ENCODE data around the gene ZWINT. TPM values are rescaled to one million over a fixed set of nuclear protein-coding genes. Genes with fewer than 3 reads are reported as not detected.
A peak's percentile ranks its signal among the peaks of the same experiment; 100 is the strongest.

The ZWINT gene
- 138 TPM in 2 replicates for total RNA-seq (2014; rRNA removed; shearing (Covaris generic))

- DNase-seq (ENCODE audit: low spot score) = peak; percentile 96
Observed at GRCh38 chr10:56360967-56361612, at the start of gene ZWINT. ZWINT (minus strand) TSS chr10:56361259; CDS start chr10:56361236, 23 bp downstream.

- no peak for DNase-seq (ENCODE audit: low spot score)
Observed at GRCh38 chr10:56383806-56384205, 22.7 kb upstream of the ZWINT start.

- DNase-seq (ENCODE audit: low spot score) = peak; percentile 11
Observed at GRCh38 chr10:56370217-56371113, 9.4 kb upstream of the ZWINT start.

- DNase-seq (ENCODE audit: low spot score) = peak; percentile 4
Observed at GRCh38 chr10:56360583-56360966, 484 bp downstream of the ZWINT start.

- DNase-seq (ENCODE audit: low spot score) = no peak
Observed at GRCh38 chr10:56359837-56360236, 1.2 kb downstream of the ZWINT start.

- DNase-seq (ENCODE audit: low spot score) = no peak
Observed at GRCh38 chr10:56357018-56357417, 4.0 kb downstream of the ZWINT start.

- DNase-seq (ENCODE audit: low spot score) = no peak
Observed at GRCh38 chr10:56351909-56352630, 9.0 kb downstream of the ZWINT start.

- DNase-seq (ENCODE audit: low spot score) = no peak
Observed at GRCh38 chr10:56349611-56350010, 11.4 kb downstream of the ZWINT start.

GRCh38 chr10:56348101-56348500 is 13.0 kb downstream of the ZWINT start:
- no peak for DNase-seq (ENCODE audit: low spot score)

GRCh38 chr10:56346845-56347415 is 14.1 kb downstream of the ZWINT start:
- peak; percentile 19 for DNase-seq (ENCODE audit: low spot score)

GRCh38 chr10:56341612-56342011 is 19.4 kb downstream of the ZWINT start:
- DNase-seq (ENCODE audit: low spot score) = no peak

- DNase-seq (ENCODE audit: low spot score) = no peak
Observed at GRCh38 chr10:56329961-56330360, 31.1 kb downstream of the ZWINT start.

GRCh38 chr10:56327118-56327517 is 33.9 kb downstream of the ZWINT start:
- DNase-seq (ENCODE audit: low spot score) = no peak

- no peak for DNase-seq (ENCODE audit: low spot score)
Observed at GRCh38 chr10:56319386-56319785, 41.7 kb downstream of the ZWINT start.

- no peak for DNase-seq (ENCODE audit: low spot score)
Observed at GRCh38 chr10:56318816-56319215, 42.2 kb downstream of the ZWINT start.

- no peak for DNase-seq (ENCODE audit: low spot score)
Observed at GRCh38 chr10:56317603-56318002, 43.5 kb downstream of the ZWINT start.

GRCh38 chr10:56316603-56317002 is 44.5 kb downstream of the ZWINT start:
- no peak for DNase-seq (ENCODE audit: low spot score)

All from HT-29 (cell line).